GM18868 (cell line): Measurements from ENCODE around the gene C19orf25.
A peak's percentile ranks its signal among the peaks of the same experiment; 100 is the strongest.

ENCODE experiments used
- ATAC-seq: cut with Tn5 transposase; IDR thresholded peaks from one replicate; pipeline ENCODE4 v1.9.1; 2021; ENCODE audit warnings: mild to moderate bottlenecking, moderate library complexity; ENCODE audit not compliant: unreplicated experiment

Gene C19orf25

GRCh38 chr19:1496714-1497577 lies 17.9 kb upstream of the C19orf25 start:
- ATAC-seq, result no peak

- ATAC-seq, result no peak
Observed at GRCh38 chr19:1495799-1496713, 17.0 kb upstream of the C19orf25 start.

- ATAC-seq, result no peak
Observed at GRCh38 chr19:1495051-1495798, 16.2 kb upstream of the C19orf25 start.

- no peak for ATAC-seq
Observed at GRCh38 chr19:1494115-1494815, 15.2 kb upstream of the C19orf25 start.

- no peak for ATAC-seq
Observed at GRCh38 chr19:1492474-1493006, 13.5 kb upstream of the C19orf25 start.

- no peak for ATAC-seq
Observed at GRCh38 chr19:1491849-1492170, 12.8 kb upstream of the C19orf25 start.

GRCh38 chr19:1491114-1491848 lies 12.3 kb upstream of the C19orf25 start, which contains the start of gene REEP6:
REEP6 (plus strand) TSS chr19:1491181; CDS start chr19:1491270, 89 bp downstream.
- no peak for ATAC-seq

GRCh38 chr19:1490311-1491113 lies 11.5 kb upstream of the C19orf25 start, which contains the start of gene PCSK4:
PCSK4 (minus strand) TSS chr19:1490350; CDS start chr19:1490346, 4 bp downstream.
- peak; percentile 85 for ATAC-seq

GRCh38 chr19:1489463-1490310 lies 10.7 kb upstream of the C19orf25 start:
- ATAC-seq, result no peak

- no peak for ATAC-seq
Observed at GRCh38 chr19:1488282-1488601, 9.2 kb upstream of the C19orf25 start.

- ATAC-seq, result no peak
Observed at GRCh38 chr19:1487576-1488281, 8.7 kb upstream of the C19orf25 start.

GRCh38 chr19:1486720-1487575 lies 7.9 kb upstream of the C19orf25 start:
- no peak for ATAC-seq

GRCh38 chr19:1483979-1484428 lies 5.0 kb upstream of the C19orf25 start:
- ATAC-seq, result no peak

GRCh38 chr19:1483131-1483978 lies 4.3 kb upstream of the C19orf25 start:
- no peak for ATAC-seq
